ENCODE data around the gene DNAJB1.
"Not testable (repeated sequence)": the region's sequence is repeated elsewhere in the genome, so short reads cannot be mapped to it uniquely, and the experiment has no call there.

The DNAJB1 gene

DNA sequence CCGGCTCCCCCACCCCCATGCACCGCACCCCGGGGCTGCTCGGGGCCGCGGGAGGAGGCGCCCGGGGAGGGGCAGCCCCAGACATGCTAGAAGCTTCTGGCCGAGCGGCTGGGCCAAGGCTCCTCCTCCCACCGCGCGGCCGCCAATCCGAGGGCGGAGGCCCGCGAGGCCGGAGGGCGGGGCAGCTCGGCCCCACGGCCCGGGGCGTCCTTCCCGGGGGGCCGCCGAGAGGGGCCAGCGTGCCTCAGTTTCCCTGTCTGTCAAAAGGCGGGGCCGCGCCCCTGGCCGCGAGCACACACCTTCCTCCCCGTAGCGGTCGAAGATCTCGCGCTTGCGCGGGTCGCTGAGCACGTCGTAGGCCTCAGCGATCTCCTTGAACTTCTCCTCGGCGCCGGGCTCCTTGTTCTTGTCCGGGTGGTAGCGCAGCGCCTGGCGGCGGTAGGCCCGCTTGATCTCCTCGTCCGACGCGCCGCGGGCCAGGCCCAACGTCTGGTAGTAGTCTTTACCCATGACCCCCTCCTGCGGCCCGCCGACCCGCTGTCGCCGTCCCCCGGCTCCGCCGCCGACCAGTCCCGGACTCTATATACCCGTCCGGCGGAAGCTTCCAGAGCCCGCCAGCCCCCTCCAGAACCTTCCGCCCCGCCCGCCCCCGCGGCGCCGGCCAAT, at the start of gene DNAJB1:
DNAJB1 (minus strand) TSS at position 558 of the 666 bp plus-strand sequence; CDS start at position 510, 48 bp downstream.
- DNase-seq = no peak

DNA sequence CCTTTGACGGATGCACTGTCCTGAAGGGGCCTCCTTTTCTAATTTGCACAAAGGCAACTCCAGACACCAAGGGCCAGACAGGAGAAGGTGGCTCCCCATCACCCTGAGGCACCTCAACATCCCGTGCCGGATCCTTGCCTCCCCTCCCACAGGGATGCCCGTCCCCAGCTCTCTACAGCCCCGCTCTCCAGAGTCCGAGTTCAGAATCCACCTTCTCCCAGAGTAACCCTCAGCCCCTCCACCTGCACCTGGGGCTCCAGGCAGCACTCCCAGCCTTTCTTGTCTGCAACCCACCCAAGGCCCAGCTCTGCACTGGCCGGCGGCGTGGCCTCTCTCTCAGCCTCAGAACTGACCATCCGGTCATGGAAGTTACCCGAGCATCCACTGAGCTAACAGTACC, 48.9 kb upstream of the DNAJB1 start:
- DNase-seq = no peak

DNA sequence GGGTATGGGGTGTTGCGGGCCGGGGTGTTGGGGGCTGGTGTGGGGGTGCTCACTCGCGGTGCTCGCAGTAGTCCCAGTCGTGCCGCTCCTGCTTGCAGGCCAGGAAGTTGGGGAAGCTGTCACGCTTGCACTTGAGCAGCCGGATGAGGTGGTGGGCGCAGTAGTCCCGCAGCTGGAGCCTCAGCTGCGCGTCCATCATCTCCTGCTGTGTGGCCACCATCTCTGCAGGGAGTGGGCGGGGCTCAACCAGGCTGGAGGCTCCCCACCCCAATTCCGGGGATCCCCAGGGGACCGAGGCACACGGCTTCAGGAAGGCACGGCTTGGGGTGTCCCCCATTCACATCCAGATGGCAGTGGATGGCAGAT, 48.5 kb upstream of the DNAJB1 start:
- DNase-seq = no peak

DNA sequence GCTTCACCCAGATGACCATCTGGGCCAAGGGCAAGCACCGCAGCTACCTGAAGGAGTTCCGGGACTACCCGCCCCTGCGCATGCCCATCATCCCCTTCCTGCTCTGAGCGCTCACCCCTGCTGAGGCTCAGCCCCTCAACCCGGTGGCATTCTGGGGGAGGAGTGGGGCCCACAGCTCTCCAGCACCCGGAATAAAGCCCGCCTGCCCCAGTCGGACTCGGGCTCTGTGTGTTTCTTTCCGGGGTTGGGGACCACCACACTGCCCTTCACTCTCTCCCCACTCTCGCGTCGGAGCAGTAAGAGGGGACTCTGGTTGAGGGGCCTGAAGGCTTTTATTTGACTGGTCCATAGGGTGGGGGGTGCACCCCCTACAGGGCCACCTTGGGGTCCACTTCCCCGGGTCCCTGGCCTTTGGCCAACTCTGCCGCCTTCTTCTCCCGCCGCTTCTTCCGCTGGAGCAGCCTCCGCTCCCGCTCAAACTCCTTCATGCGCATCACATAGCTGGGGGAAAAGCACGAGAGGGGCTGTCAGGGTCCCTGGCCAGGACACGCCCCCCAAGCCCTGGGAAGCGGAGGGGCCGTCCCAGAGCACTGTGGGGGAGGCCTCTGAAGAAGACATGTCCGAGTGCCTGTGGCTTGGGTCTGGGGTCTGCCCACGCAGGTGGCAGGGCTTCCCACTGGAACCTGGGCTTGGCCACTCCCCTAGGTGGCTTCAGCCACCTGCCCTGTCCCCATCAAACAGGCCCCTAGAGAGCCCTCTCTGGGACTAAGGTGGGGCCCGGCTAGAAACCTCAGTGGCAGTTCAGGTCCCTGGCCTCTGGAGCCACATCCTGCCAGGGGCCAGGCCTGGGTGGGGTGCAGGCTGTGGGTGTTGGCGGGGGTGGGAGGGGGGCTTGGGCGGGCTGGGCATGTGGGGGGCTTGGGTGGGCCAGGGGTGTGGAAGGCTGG, 47.8 kb upstream of the DNAJB1 start:
- DNase-seq = no peak

GRCh38 chr19:14565298-14565679, 47.1 kb upstream of the DNAJB1 start:
- no peak for DNase-seq

GRCh38 chr19:14564652-14565297, 46.6 kb upstream of the DNAJB1 start:
- not testable (repeated sequence) for DNase-seq

DNA sequence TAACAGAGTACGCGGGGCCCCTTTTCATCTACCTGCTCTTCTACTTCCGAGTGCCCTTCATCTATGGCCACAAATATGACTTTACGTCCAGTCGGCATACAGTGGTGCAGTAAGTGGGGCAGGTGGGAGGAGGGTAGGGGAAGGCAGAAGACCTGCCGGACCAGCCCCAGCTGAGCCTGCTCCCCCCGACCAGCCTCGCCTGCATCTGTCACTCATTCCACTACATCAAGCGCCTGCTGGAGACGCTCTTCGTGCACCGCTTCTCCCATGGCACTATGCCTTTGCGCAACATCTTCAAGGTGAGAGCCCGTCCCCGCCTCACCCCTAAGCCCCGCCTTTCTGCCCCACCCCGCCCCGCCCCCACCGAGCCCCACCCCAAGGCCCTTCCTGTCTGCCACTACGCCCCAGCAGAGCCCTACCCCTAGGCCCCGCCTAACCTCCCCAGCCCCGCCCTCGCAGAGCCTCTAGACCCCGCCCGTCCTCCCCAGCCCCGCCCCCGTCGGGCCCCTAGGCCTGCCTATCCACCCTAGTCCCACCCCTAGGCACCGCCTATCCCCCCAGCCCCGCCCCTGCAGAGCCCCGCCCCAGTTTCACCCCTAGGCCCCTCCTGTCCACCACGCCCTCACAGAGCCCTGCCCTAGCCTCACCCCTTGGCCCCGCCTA, 45.9 kb upstream of the DNAJB1 start:
- DNase-seq = no peak

DNA sequence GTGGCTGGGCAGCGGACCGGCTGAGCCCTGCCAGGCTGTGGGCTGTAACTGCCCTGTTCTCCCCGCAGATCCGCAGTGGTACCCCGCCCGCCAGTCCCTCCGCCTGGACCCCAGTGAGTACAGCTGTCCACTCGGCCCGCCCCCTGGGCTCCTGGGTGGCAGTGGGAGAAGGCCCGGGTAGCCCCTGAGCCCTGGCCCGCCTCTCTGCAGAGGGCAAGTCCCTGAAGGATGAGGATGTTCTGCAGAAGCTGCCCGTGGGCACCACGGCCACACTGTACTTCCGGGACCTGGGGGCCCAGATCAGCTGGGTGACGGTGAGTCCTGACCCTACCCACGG, 45.4 kb upstream of the DNAJB1 start:
- no peak for DNase-seq

DNA sequence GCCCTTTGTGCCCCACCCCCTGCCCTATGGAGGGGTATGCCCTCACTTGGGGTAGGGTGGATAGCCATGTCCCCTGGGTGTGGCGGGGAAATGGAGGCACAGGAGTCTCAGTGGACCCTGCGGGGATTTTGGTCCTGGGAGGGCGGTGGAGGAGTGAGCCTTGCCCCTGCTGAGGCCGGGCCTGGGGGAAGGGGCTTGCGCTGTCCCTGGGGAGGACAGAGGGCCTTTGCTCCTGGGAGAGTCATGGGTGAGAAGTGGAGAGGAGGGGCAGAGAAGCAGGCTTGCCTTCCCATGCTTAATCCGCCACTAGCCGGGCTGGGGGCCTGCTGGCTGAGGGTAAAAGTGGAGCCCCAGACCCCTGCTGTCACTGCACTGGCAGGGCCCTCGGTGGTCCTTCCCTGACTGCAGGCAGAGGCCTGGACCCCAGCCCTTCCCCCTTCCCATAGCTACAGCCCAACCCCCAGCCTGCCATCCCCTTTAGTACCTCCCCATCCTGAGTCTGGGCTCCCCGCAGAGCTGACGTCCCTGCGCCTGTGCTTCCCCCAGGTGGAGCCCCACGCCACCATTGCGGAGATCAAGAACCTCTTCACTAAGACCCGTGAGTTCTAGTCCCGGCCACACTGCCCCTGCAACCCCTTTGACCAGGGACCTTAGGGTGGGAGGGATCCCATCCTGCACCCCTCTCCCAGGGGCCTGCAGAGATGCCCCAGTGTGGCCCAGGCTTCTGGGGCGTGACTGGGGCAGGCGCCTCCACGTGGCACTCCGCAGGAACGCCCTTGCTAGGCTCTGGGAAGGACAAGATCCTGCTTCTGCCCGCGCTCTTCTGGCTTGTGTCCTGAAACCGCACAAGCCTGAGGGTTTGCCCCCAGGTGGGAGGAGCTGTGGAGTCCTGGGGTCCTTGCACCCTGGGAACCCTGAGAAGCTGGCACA, 44.7 kb upstream of the DNAJB1 start:
- no peak for DNase-seq

DNA sequence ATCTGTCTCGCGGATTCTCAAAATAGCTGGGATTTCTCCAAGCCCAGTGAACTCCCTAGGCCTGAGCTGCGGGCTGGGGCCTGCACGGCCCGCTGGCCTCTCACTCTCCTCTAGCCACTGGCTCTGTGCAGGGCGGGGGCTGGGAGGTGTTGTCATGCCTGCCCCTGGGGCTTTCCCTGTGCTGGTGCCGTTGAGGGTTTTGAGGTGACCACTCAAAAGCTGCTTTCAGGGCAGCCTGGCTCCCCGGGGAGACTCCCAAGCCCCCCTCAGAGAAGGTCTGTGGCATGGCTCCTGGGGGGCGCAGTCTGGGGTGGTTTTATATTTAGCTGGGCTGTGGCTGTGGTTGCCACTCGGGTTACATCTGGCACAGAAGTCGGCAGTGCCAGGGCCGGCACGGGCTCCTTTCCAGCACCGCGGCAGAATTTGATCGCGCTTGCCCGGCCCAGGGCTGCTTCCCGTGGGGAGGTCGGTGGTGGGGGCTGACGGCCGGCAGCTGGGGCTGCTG, 43.7 kb upstream of the DNAJB1 start:
- no peak for DNase-seq

GRCh38 chr19:14561249-14561648, 43.1 kb upstream of the DNAJB1 start:
- no peak for DNase-seq

DNA sequence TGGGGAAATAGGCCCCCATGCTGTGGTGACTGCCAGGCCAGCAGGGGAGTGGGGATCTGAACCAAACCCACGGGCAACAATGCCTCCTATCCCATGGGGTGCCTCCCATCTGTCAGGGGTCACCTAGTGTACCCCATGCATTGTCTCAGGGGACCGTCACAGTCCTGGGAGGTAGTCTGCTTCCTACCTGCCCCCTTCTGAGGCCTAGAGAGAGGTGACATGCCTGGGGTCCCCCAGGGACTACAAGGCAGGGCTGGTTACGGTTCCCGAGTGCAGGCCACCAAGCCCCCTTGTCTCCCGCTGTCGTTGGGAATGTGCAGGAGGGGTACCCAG, 42.5 kb upstream of the DNAJB1 start:
- DNase-seq = no peak

DNA sequence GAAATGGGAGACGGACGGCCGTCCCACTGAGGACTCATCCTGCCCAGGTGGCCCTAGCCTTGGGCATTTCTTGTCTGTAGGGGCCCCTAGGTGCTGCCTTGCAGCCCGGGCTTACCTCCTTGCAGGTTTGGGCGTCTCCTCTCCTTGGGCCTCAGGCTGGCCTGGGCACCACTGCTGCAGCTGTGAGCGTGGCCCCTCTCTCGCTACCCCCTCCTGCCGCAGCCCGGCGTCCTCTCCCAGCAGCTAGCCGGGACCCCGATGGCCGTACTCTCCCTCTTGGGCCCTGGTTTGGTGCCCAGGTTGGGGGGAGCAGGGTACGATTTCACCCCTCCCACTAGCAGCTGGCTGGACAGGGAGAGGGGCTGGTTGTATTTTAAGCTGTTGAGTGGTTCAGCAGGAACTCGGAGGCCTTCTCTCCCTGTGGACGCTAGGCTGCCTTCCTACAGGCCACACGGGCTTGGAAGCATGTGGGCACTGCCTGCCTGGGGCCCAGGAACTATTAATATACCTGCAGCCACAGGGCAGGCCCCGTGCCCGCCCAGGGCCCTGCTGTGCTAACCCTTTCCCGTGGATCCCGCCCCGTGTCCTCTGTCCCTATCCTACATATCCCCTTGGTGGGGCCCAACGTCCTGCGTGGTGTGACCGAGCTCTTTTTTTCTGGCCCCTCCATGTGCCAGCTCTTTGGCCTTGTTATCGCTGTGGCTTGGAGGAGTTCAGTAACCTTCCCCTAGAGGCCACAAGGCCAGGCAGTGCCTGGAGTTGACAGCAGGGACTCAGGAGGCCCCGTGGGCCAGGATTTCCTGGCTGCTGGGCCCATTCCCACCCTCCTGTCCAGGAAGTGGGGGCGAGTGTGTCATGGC, 41.9 kb upstream of the DNAJB1 start:
- DNase-seq = no peak

GRCh38 chr19:14558370-14559066, 40.3 kb upstream of the DNAJB1 start:
- DNase-seq = no peak

- DNase-seq = peak; percentile 34
Measured at GRCh38 chr19:14556662-14557188, 38.5 kb upstream of the DNAJB1 start.

GRCh38 chr19:14555918-14556661, 37.9 kb upstream of the DNAJB1 start:
- no peak for DNase-seq

DNA sequence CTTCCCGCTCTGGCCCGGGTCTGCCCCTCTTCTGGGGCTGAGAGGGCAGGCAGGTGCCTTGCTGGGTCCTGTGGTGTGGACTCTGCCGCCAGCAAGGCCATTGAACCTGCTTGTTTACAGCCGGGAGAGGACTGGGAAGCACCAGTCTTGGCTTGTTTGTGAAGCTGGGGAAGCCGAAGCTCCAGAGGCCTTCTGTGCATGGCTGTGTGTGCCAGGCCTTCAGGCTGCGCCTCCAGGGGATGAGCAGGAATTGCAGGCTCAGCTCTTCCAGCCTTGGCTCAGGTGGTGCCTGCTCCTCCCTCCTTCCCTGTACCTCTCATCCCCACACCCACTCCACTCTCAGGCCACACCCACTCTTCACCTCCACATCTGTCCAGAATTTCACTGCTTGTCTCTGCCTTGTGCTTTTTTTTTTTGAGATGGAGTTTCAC, 36.2 kb upstream of the DNAJB1 start:
- peak; percentile 58 for DNase-seq

DNA sequence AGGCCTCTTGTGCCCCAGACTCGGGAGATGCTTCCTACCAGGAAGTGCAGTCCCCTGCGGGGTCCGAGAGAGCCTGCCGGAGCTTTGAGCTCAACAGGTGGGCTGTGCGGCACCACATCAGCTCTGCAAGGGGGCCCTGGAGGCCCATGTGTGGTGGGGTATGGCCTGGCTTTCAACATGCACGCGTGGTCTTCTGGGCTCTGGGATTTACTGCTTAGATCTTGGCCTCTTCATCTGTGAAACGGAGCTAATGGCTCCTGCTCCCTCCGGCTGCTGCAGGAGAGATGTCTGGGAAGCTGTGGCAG, 35.7 kb upstream of the DNAJB1 start:
- no peak for DNase-seq
